ENCODE data around the gene OSBPL8. TPM values are rescaled to one million over a fixed set of nuclear protein-coding genes. Genes with fewer than 3 reads are reported as not detected.

OSBPL8 gene
- total and polyA plus RNA-seq, 9 of the 15 experiments (the other 6 are each of a cell fraction or from before 2014, with no cell fraction given), result 17.4 to 82.7 (median 42.8) TPM

DNA sequence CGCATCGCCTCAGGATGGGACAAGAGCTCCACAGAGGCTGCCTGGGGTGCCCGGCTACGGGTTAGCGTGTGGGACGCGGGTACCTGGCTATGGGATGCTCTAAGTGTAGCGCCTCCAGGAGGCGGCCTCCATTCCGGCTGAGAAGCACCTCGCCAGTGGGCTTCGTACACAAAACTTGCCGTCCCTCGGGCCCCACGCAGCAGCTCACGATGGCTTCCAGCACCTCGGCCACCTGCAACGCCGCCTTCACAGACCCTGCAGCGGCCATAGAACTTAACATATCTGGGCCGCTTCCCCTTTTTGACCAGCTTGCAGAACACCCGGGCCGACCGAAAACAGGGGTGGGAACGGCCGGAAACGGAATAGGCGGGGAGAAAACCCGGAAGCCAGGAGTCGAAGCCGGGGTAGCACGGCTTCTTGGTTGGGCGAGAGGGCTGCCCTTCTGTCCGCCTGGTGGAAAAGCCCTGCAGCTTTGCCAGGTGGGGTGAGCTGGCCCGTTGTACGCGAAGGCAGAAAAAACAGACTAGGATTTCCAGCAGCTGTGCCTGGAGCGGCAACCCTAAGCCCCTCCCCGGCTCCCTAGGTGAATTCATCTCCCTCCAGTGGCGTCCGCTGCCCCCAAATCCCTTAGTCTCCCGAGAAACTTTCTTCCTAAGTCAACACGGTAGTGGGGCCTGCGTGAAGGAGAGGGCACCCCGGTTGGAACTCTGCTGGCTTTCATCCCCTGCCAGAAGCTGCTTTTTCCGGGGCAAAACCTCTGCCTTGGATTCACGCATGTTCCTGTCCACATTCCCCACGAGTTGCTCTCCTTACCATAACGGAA is 211.3 kb downstream of the OSBPL8 start, which contains the start of gene BBS10 (continued):
- TF ChIP-seq SLC30A9 (CRISPR knock-in tag; IDR thresholded peaks at IDR 0.05) (no peak), ZNF764 (CRISPR knock-in tag; IDR thresholded peaks at IDR 0.05; ENCODE audit: low read depth) (0 out of 2 replicates have a peak, but pooled peaks have one; percentile 20), ZNF408 (CRISPR knock-in tag; IDR thresholded peaks at IDR 0.05; ENCODE audit: low read depth) (no peak), RFX5 (IDR thresholded peaks at IDR 0.05; ENCODE audit: low read depth, low read length) (no peak), ETV1 (tag; conservative IDR thresholded peaks at IDR 0.05; ENCODE audit: low read depth) (peak; percentile 71; the same call in 1 of the 2 replicates), ELF1 (tag; IDR thresholded peaks at IDR 0.05) (peak; percentile 97), POU5F1 (IDR thresholded peaks at IDR 0.05; ENCODE audit: borderline replicate concordance, low read depth, low read length, partially characterized antibody) (no peak), SMARCE1 (IDR thresholded peaks at IDR 0.05) (no peak), MCM5 (IDR thresholded peaks at IDR 0.05; ENCODE audit: low read depth) (no peak), TCF7L2 (IDR thresholded peaks at IDR 0.05; ENCODE audit: low read depth, low read length) (no peak), NFYB (IDR thresholded peaks at IDR 0.05; ENCODE audit: extremely low read depth, insufficient read length) (peak; percentile 88), SRSF9 (IDR thresholded peaks at IDR 0.05; ENCODE audit: borderline replicate concordance, low read depth, low read length) (no peak), BCOR (IDR thresholded peaks at IDR 0.05) (0 out of 2 replicates have a peak, but pooled peaks have one; percentile 27), SUPT5H (IDR thresholded peaks at IDR 0.05) (peak; percentile 83), PML (IDR thresholded peaks at IDR 0.05; ENCODE audit: low read length) (peak; percentile 55; the same call in 1 of the 2 replicates), CAMTA2 (CRISPR knock-in tag; conservative IDR thresholded peaks at IDR 0.05) (no peak), GATA2 (CRISPR knock-in tag; IDR thresholded peaks at IDR 0.05) (no peak)
- TF ChIP-seq, protein P1, sequence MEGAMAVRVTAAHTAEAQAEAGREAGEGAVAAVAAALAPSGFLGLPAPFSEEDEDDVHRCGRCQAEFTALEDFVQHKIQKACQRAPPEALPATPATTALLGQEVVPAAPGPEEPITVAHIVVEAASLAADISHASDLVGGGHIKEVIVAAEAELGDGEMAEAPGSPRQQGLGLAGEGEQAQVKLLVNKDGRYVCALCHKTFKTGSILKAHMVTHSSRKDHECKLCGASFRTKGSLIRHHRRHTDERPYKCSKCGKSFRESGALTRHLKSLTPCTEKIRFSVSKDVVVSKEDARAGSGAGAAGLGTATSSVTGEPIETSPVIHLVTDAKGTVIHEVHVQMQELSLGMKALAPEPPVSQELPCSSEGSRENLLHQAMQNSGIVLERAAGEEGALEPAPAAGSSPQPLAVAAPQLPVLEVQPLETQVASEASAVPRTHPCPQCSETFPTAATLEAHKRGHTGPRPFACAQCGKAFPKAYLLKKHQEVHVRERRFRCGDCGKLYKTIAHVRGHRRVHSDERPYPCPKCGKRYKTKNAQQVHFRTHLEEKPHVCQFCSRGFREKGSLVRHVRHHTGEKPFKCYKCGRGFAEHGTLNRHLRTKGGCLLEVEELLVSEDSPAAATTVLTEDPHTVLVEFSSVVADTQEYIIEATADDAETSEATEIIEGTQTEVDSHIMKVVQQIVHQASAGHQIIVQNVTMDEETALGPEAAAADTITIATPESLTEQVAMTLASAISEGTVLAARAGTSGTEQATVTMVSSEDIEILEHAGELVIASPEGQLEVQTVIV (CRISPR knock-in tag; IDR thresholded peaks at IDR 0.05; ENCODE audit: borderline replicate concordance), result 0 out of 2 replicates have a peak, but pooled peaks have one; percentile 26
- TF ChIP-seq, protein P2, sequence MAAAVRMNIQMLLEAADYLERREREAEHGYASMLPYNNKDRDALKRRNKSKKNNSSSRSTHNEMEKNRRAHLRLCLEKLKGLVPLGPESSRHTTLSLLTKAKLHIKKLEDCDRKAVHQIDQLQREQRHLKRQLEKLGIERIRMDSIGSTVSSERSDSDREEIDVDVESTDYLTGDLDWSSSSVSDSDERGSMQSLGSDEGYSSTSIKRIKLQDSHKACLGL (CRISPR knock-in tag; IDR thresholded peaks at IDR 0.05; ENCODE audit: borderline replicate concordance, poor library complexity, severe bottlenecking), result no peak
- TF ChIP-seq, protein P3, sequence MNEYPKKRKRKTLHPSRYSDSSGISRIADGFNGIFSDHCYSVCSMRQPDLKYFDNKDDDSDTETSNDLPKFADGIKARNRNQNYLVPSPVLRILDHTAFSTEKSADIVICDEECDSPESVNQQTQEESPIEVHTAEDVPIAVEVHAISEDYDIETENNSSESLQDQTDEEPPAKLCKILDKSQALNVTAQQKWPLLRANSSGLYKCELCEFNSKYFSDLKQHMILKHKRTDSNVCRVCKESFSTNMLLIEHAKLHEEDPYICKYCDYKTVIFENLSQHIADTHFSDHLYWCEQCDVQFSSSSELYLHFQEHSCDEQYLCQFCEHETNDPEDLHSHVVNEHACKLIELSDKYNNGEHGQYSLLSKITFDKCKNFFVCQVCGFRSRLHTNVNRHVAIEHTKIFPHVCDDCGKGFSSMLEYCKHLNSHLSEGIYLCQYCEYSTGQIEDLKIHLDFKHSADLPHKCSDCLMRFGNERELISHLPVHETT (CRISPR knock-in tag; conservative IDR thresholded peaks at IDR 0.05 in 1 of 2, IDR thresholded peaks at IDR 0.05 in 1 of 2), result peak in 1 of 2 experiments; percentile 54; a peak in 1 of 4 replicates
- TF ChIP-seq, protein P4, sequence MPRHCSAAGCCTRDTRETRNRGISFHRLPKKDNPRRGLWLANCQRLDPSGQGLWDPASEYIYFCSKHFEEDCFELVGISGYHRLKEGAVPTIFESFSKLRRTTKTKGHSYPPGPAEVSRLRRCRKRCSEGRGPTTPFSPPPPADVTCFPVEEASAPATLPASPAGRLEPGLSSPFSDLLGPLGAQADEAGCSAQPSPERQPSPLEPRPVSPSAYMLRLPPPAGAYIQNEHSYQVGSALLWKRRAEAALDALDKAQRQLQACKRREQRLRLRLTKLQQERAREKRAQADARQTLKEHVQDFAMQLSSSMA (CRISPR knock-in tag; IDR thresholded peaks at IDR 0.05), result no peak
